Liver (tissue), 9 donors: ENCODE data around the gene CA10. TPM values are rescaled to one million over a fixed set of nuclear protein-coding genes. Genes with fewer than 3 reads are reported as not detected.

Experiments used
- DNase-seq: peaks from one replicate; pipeline ENCODE4 v3.0.0-alpha.2; 2017; ENCODE audit warnings: low spot score
- H3K27ac ChIP-seq, 2 donors: one replicate each; pipeline ENCODE4 v1.7.0; 2013; ENCODE audit warnings: inconsistent platforms in 2 of 2, low read length in 2 of 2, control low read depth in 1 of 2, low read depth in 1 of 2, mild to moderate bottlenecking in 1 of 2
- H3K27me3 ChIP-seq, 4 donors: one replicate each; pipeline versions ENCODE4 v1.6.1 to v1.7.0; 2013; ENCODE audit warnings: low read length in 3 of 4, inconsistent platforms in 1 of 4, mild to moderate bottlenecking in 1 of 4, moderate library complexity in 1 of 4; ENCODE audit not compliant: control insufficient read depth in 4 of 4, insufficient read depth in 4 of 4
- H3K36me3 ChIP-seq, 4 donors: one replicate each; pipeline versions ENCODE4 v1.6.1 to v1.7.0; 2013; ENCODE audit warnings: low read length in 3 of 4, mild to moderate bottlenecking in 3 of 4, low read depth in 1 of 4, moderate library complexity in 1 of 4; ENCODE audit not compliant: control insufficient read depth in 4 of 4, insufficient read depth in 3 of 4
- H3K4me1 ChIP-seq, 4 donors: one replicate each; pipeline versions ENCODE4 v1.6.1 to v1.7.0; 2013; ENCODE audit warnings: low read length in 3 of 4, mild to moderate bottlenecking in 3 of 4, moderate library complexity in 1 of 4; ENCODE audit not compliant: control insufficient read depth in 4 of 4, insufficient read depth in 4 of 4
- H3K4me3 ChIP-seq, 3 donors: one replicate each; pipeline versions ENCODE4 v1.6.1 to v1.7.0; 2013; ENCODE audit warnings: low read length in 3 of 3, control low read depth in 1 of 3, low read depth in 1 of 3, mild to moderate bottlenecking in 1 of 3
- H3K9ac ChIP-seq, 2 donors: one replicate each; pipeline ENCODE4 v1.7.0; 2013; ENCODE audit warnings: low read length in 2 of 2, mild to moderate bottlenecking in 2 of 2, moderate library complexity in 2 of 2, control low read depth in 1 of 2, low read depth in 1 of 2
- H3K9me3 ChIP-seq, 4 donors: one replicate each; pipeline versions ENCODE4 v1.6.1 to v1.7.0; 2013; ENCODE audit warnings: low read length in 3 of 4; ENCODE audit not compliant: control insufficient read depth in 4 of 4
- EGR1 ChIP-seq, 2 donors: IDR thresholded peaks; 2 replicates each; pipeline ENCODE4 v1.6.1; 2016 to 2018; ENCODE audit warnings: antibody characterized with exemption in 2 of 2, low read depth in 2 of 2
- FOXA1 ChIP-seq: IDR thresholded peaks from 2 replicates; pipeline ENCODE4 v1.6.1; 2016; ENCODE audit warnings: antibody characterized with exemption
- FOXA2 ChIP-seq: IDR thresholded peaks from 2 replicates; pipeline ENCODE4 v1.6.1; 2016; ENCODE audit warnings: antibody characterized with exemption
- GABPA ChIP-seq, 2 donors: IDR thresholded peaks in 1 of 2; conservative IDR thresholded peaks in 1 of 2; 2 replicates each; pipeline ENCODE4 v1.6.1; 2016; ENCODE audit warnings: antibody characterized with exemption in 2 of 2, mild to moderate bottlenecking in 1 of 2, moderate library complexity in 1 of 2
- HNF4A ChIP-seq, 2 donors: conservative IDR thresholded peaks; 2 replicates each; pipeline ENCODE4 v1.6.1; 2016; ENCODE audit warnings: antibody characterized with exemption in 2 of 2, mild to moderate bottlenecking in 2 of 2
- HNF4G ChIP-seq: IDR thresholded peaks from 2 replicates; pipeline ENCODE4 v1.6.1; 2016; ENCODE audit warnings: antibody characterized with exemption
- JUND ChIP-seq, 2 donors: IDR thresholded peaks; 2 replicates each; pipeline ENCODE4 v1.6.1; 2016; ENCODE audit warnings: antibody characterized with exemption in 2 of 2
- NR2F2 ChIP-seq: IDR thresholded peaks from 2 replicates; pipeline ENCODE4 v1.6.1; 2016; ENCODE audit warnings: antibody characterized with exemption
- SP1 ChIP-seq: IDR thresholded peaks from 2 replicates; pipeline ENCODE4 v1.6.1; 2018; ENCODE audit warnings: antibody characterized with exemption, mild to moderate bottlenecking
- TAF1 ChIP-seq: conservative IDR thresholded peaks from 2 replicates; pipeline ENCODE4 v1.6.1; 2016; ENCODE audit warnings: antibody characterized with exemption, mild to moderate bottlenecking
- YY1 ChIP-seq: IDR thresholded peaks from 2 replicates; pipeline ENCODE4 v1.6.1; 2016; ENCODE audit warnings: antibody characterized with exemption, mild to moderate bottlenecking
- WGBS: extraction: QIAGEN DNeasy Blood & Tissue Kit; methylation state at CpG from one replicate; pipeline ENCODE4 v1.1.7; 2013; 5-methylcytosine and 5-hydroxymethylcytosine counted together
- polyA plus RNA-seq, 2 donors: library from polyadenylated mRNA; stranded (reverse) in 1 of 2; unstranded in 1 of 2; fragments of 200-250 nt in 1 of 2; fragments of >200 nt in 1 of 2; fragmentation: Nextera tagmentation in 1 of 2; extraction: Ambion mirVana in 1 of 2; gene quantifications; one replicate each; pipeline versions ENCODE4 v1.2.1 to v1.2.3, GENCODE V29; 2013 to 2015
- total RNA-seq, 2 donors: library from RNA; depleted of rRNA; stranded (reverse); fragments of >200 nt; gene quantifications; one replicate each; pipeline ENCODE4 v1.2.3, GENCODE V29; 2014
- TF ChIP-seq, protein P1 (sequence below): IDR thresholded peaks from 2 replicates; pipeline ENCODE4 v1.6.1; 2016; ENCODE audit warnings: antibody characterized with exemption
- TF ChIP-seq, protein P2 (sequence below): IDR thresholded peaks from 2 replicates; pipeline ENCODE4 v1.6.1; 2016; ENCODE audit warnings: antibody characterized with exemption, mild to moderate bottlenecking
- TF ChIP-seq, protein P3 (sequence below): fragments of 150-350 bp; IDR thresholded peaks from 2 replicates; pipeline ENCODE4 v1.5.1; 2017; ENCODE audit warnings: improper control_type of control experiment, low read depth, low read length; ENCODE audit not compliant: missing input control
- TF ChIP-seq, protein P4 (sequence below): IDR thresholded peaks from 2 replicates; pipeline ENCODE4 v1.6.1; 2016; ENCODE audit warnings: antibody characterized with exemption
- donor health status: healthy.
- donor health status: healthy.
- donor health status: healthy.
- donor health status: healthy.
- donor health status: healthy.

CA10 gene
- total and polyA plus RNA-seq, 4 donors = 0.05 TPM; not detected in 3

DNA sequence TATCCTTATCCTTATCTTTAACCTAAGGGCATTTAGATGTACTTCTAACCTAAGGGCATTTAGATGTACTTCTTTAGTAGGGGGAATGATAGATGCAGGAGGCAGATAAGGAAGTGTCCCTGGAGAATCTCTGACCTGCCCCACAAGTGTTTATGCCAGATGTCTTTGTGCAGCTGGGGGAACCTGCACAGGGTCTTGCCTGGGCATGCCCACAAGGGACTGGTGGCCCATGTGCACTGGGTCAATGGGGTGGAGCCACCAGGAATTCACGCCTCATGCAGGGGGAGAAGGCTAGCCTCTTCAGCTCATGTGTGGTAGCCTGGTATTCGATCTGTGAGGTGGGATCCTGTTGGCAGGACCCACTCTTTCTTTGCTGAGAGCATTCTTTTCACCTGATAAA lies 38.0 kb downstream of the CA10 start (continued):
- no peak for TF ChIP-seq JUND (IDR thresholded peaks at IDR 0.05)
- no peak for TF ChIP-seq EGR1 (IDR thresholded peaks at IDR 0.05; ENCODE audit: low read depth in 2 of 2)
- TF ChIP-seq SP1 = no peak
- no peak for TF ChIP-seq YY1
- TF ChIP-seq NR2F2 = no peak
- no peak for TF ChIP-seq HNF4G

DNA sequence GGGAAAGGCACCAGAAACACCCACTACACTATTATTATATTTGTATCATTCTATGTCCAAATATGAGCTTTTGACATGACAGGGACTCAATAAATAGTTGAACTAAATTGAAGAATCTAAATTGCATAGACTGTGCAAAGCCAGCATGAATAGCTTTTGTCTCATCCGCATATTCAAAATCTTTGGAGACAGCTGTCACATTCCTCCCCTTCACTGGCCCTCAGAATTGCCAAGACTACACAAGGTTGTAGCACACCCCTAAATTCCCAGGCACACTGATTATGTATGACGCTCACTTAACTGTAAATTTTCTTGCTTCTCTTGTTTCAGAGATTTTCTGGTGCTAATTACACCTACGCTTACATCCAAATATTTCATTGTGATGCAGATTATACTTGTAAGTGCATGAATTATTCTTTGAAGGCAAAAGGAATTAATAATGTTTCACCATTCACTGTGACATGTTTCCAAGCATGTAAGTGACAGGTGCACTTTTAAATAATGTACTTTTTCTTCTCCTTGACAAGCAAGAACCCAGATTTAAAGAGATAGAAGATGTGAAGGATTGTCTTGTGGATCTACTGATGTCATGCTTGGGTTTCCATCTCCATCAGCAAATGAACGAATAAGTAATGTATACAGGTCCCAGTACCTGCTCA lies 47.5 kb downstream of the CA10 start:
- H3K4me1 ChIP-seq = no peaks in the 10 kb centered on the region
- DNase-seq = no peak
- peaks cover 0 to 6% (median 2%) of the 10 kb centered on the region in 4 donors for H3K27me3 ChIP-seq
- H3K4me3 ChIP-seq = no peak overlapping the region
- H3K36me3 ChIP-seq = no peaks in the 10 kb centered on the region
- no peak overlapping the region for H3K27ac ChIP-seq
- no peak for TF ChIP-seq SP1
- TF ChIP-seq, protein P1, sequence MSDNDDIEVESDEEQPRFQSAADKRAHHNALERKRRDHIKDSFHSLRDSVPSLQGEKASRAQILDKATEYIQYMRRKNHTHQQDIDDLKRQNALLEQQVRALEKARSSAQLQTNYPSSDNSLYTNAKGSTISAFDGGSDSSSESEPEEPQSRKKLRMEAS = no peak
- no peak for TF ChIP-seq HNF4A (conservative IDR thresholded peaks at IDR 0.05)
- TF ChIP-seq, protein P2, sequence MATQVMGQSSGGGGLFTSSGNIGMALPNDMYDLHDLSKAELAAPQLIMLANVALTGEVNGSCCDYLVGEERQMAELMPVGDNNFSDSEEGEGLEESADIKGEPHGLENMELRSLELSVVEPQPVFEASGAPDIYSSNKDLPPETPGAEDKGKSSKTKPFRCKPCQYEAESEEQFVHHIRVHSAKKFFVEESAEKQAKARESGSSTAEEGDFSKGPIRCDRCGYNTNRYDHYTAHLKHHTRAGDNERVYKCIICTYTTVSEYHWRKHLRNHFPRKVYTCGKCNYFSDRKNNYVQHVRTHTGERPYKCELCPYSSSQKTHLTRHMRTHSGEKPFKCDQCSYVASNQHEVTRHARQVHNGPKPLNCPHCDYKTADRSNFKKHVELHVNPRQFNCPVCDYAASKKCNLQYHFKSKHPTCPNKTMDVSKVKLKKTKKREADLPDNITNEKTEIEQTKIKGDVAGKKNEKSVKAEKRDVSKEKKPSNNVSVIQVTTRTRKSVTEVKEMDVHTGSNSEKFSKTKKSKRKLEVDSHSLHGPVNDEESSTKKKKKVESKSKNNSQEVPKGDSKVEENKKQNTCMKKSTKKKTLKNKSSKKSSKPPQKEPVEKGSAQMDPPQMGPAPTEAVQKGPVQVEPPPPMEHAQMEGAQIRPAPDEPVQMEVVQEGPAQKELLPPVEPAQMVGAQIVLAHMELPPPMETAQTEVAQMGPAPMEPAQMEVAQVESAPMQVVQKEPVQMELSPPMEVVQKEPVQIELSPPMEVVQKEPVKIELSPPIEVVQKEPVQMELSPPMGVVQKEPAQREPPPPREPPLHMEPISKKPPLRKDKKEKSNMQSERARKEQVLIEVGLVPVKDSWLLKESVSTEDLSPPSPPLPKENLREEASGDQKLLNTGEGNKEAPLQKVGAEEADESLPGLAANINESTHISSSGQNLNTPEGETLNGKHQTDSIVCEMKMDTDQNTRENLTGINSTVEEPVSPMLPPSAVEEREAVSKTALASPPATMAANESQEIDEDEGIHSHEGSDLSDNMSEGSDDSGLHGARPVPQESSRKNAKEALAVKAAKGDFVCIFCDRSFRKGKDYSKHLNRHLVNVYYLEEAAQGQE = no peak
- no peak for TF ChIP-seq TAF1
- TF ChIP-seq FOXA2 = no peak
- TF ChIP-seq HNF4G = no peak
- TF ChIP-seq, protein P3, sequence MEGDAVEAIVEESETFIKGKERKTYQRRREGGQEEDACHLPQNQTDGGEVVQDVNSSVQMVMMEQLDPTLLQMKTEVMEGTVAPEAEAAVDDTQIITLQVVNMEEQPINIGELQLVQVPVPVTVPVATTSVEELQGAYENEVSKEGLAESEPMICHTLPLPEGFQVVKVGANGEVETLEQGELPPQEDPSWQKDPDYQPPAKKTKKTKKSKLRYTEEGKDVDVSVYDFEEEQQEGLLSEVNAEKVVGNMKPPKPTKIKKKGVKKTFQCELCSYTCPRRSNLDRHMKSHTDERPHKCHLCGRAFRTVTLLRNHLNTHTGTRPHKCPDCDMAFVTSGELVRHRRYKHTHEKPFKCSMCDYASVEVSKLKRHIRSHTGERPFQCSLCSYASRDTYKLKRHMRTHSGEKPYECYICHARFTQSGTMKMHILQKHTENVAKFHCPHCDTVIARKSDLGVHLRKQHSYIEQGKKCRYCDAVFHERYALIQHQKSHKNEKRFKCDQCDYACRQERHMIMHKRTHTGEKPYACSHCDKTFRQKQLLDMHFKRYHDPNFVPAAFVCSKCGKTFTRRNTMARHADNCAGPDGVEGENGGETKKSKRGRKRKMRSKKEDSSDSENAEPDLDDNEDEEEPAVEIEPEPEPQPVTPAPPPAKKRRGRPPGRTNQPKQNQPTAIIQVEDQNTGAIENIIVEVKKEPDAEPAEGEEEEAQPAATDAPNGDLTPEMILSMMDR = no peak
- no peak for TF ChIP-seq NR2F2
- no peak for TF ChIP-seq GABPA (IDR thresholded peaks at IDR 0.05 in 1 of 2, conservative IDR thresholded peaks at IDR 0.05 in 1 of 2)
- TF ChIP-seq, protein P4, sequence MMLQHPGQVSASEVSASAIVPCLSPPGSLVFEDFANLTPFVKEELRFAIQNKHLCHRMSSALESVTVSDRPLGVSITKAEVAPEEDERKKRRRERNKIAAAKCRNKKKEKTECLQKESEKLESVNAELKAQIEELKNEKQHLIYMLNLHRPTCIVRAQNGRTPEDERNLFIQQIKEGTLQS = no peak
- no peak for TF ChIP-seq FOXA1
- no peak for TF ChIP-seq EGR1 (IDR thresholded peaks at IDR 0.05; ENCODE audit: low read depth in 2 of 2)
- TF ChIP-seq YY1 = no peak
- no peak for TF ChIP-seq JUND (IDR thresholded peaks at IDR 0.05)
- no peak overlapping the region for H3K9ac ChIP-seq
- peaks cover 0 to under 1% (median 0%) of the 10 kb centered on the region in 4 donors for H3K9me3 ChIP-seq
- 60% methylated on average over 4 of the region's 4 CpGs for WGBS
